GM19455 (cell line): ENCODE data around the gene NAA10.
"Not testable (repeated sequence)": the region's sequence is repeated elsewhere in the genome, so short reads cannot be mapped to it uniquely, and the experiment has no call there.

Source experiments
- ATAC-seq: cut with Tn5 transposase; IDR thresholded peaks from one replicate; pipeline ENCODE4 v1.9.1; 2021; ENCODE audit not compliant: unreplicated experiment

NAA10 gene

DNA sequence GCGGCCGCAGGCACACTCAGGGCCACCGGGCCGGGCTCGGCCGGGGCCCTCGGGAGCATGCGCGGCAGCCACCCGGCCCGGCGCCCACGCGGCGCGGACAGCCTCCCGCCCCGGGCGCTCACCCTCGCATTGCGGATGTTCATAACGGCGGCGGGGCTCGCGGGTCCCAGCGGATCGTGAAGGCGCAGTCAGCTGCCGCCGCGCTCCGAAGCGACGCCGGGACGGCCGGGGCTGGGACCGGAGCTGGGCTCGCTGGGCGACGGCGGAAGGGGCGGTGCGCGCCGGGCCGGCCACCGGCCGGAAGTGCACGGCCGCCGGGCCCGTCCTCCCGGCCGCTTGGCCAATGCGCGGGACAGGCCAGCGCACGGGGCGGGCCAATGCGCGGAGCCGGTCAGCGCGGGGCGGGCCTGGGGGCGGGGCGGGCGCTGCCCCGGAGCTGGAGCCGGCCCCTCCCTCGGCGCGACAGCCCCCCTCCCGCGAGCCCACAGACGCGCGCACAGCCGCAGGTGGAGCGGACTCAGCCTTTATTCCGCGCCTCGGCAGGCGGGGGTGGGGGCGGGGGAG is at the start of gene NAA10:
Gene NAA10, minus strand, starts transcription at position 276 of the 564 bp plus-strand sequence. Its CDS starts 133 bp downstream, at position 143.
- peak; percentile 68 for ATAC-seq

- ATAC-seq = no peak
Observed at GRCh38 chrX:153983321-153983801, 48.5 kb upstream of the NAA10 start.

DNA sequence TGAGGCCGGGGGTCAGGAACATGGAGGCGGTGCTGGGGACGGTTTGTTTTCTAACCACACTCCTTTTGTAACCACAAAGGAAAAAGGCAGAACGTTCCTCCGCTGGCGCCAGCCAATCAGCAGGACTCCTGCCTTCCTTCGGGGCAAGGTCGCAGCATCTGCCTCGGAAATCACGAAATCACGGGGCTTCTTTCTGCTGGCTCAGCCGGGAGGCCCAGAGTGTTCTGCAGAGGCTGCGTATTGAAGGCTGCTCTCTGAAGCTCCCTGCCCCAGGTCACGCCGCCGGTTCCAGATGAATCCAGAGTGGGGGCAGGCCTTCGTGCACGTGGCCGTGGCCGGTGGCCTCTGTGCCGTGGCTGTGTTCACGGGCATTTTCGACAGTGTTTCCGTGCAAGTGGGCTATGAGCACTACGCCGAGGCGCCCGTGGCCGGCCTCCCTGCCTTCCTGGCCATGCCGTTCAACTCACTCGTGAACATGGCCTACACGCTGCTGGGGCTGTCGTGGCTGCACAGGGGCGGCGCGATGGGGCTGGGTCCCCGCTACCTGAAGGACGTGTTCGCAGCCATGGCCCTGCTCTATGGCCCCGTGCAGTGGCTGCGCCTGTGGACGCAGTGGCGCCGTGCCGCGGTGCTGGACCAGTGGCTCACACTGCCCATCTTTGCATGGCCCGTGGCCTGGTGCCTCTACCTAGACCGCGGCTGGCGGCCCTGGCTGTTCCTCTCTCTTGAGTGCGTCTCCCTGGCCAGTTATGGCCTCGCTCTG is 47.1 kb upstream of the NAA10 start:
- ATAC-seq = no peak

DNA sequence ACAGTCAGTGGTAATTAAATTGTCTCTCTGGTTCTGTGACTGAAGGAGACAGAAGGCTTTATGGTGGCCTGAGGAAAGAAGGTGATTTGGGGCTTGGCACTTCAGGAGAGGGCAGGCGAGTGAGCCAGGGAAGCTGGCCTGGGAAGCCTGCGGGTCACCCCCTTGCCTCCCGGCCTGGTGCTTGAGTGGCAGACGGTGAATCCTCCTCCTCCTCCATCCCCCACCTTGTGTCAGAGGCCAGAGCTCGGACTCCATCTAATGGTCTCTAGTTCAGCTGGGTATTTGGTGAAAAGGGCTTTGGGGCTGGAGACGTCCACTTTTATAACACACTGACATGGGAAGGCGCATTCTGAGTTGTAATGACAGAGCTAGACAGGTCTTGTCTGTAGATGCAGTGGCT is 46.4 kb upstream of the NAA10 start:
- ATAC-seq = no peak

DNA sequence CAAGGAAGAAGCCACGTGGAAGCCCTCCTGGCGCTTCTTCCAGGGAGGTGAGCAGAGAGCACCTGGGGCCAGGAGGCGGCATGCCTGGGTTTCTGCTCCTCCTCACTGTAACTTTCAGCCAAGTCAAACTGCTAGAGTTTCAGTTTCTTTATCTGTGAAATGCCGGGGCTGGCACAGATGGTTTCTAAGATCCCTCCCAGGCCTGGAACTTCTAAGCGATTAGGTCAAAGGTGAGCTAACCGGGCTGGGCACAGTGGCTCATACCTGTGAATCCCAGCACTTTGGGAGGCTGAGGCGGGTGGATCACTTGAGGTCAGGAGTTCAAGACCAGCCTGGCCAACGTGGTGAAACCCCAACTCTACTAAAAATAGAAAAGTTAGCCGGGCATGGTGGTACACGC is 45.6 kb upstream of the NAA10 start:
- not testable (repeated sequence) for ATAC-seq

- ATAC-seq = no peak
Observed at GRCh38 chrX:153974726-153975286, 40.0 kb upstream of the NAA10 start.

DNA sequence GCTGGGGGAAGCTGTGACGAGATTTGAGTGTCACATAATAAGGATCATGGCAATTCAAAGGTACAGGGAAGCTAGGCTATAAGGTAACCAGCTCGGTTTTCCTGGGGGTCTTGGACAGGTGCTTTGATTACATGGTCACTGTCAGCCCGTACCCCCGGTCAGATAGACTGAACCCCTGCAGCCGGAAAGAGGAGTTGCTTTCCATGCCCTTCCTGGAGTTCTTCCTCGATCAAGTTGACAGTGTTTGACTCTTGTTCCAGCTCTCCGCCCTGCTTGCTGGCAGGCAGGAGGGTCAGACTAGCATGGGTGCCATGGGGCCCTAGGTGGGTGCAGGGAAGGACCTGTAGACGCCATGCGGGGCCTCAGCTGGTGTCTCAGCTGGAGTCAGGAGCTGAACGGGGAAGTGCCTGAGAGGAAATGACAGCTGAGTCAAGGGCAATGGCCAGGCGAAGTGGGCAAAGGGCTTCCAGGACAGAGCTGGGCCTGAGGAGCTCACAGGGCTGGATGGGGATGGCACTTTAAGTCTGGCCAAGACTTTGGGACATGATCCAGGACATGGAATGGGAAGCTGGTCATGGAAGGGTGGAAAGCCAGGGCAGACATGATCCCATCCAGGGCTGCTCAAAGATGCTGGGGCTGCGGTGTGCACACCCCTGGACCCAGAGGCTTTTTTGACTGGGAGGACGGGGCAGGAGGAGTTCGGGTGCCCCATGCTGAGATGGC is 39.3 kb upstream of the NAA10 start:
- ATAC-seq = no peak

DNA sequence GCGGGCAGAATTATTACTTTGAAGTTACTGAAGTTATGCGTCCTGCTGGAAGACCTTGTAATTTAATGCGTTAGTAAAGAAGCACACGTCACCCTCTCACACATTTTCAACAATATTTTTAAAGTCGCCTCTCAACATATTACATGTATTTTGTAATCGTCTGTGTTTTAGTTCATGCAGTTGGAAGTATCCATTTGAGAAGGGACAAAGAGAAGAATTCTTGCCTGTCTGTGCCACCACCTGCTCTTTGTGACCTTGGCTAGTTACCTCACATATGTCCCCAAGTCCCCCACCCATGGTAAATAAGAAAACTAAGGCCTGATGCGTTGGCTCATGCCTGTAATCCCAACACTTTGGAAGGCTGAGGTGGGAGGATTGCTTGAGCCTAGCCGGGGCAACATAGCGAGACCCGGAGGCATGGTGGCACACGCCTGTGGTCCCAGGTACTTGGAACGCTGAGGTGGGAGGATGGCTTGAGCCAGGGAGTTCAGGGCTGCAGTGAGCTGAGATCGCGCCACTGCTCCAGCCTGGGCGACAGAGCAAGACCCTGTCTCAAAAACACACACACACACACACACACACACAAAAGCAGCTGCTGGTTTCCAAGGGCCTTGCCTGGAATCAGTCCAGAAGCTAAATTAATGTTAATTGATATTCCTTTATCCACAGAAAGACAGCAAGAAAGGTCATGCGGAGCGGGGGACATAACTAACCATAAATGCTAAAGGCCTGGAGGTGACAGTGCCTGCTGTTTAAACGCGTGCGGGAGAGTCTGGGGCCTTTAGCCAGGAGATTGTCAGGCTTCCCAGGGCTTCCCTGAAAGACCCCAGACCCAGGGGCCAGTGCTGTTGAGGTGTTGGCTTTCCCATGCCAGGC is 38.5 kb upstream of the NAA10 start:
- ATAC-seq = no peak

GRCh38 chrX:153972368-153973126 is 37.7 kb upstream of the NAA10 start, which contains the start of gene TMEM187:
Gene TMEM187, plus strand, starts transcription at chrX:153972754. Its CDS starts 9,309 bp downstream, at chrX:153982063.
- peak; percentile 38 for ATAC-seq

DNA sequence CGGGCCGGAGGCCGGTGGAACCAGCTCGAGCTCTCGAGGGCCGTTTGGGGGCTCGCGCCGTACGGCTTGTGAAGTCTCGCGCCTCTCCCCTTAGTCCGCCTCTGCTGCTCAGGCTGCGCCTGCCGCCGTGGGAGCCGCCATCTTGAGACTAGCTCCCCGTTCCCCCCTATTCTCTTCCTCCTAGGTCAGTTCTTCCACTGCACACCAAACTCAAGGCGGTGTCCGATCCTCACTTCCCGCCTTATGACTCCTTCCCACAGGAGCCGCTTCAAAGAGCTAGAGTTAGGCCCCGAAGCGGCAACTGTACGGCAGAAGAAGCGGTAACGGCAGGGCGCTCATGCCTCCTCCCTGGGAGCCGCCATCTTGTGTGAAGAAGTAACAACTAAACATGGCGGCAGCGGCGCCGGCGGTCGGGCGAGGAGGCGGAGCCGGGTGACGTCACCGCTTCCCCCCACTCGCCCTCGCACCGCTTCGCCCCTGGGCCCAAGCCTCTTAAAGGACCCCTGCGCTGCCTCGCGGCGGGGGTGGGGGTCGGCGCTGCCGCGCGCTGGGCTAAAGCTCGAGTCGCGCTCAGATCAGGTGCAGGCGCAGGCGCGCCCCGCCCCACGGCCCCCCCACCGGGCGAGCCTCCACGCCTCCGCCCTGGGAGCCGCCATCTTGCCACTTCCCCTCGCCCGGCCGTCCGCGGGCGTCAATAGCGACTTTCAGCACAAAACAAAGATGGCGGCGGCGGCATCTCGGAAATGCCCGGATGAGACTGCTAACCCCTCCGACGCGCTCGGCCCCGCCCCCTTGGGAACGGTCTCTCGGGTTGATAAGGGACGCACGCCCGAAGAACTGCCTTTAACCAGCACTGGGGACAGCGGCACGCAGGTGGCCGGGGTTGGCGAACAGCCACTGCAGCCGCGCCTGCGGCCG is 36.9 kb upstream of the NAA10 start, which contains the start of gene HCFC1:
Gene HCFC1, minus strand, starts transcription at position 369 of the 918 bp plus-strand sequence. CDS start 978 bp downstream, outside the sequence.
- ATAC-seq = peak; percentile 45

DNA sequence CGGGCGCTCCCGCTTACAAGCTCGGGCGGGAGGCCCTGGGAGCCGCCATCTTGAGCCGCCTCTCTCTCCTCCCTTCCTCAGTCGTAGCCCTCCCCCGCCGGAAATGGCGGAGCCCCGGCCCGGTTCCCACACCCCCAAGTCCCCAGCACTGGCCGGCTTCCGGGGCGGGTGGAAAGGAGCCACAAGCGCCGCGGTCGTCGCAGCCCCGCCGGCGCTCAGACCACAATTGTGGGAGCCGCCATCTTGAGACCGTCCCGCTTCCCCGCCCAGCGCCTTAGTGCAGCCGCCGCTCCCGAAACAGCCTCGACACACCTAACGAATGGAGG is 36.2 kb upstream of the NAA10 start:
- ATAC-seq = peak; percentile 37

GRCh38 chrX:153970357-153971123 is 35.7 kb upstream of the NAA10 start:
- no peak for ATAC-seq

GRCh38 chrX:153969904-153970356 is 35.1 kb upstream of the NAA10 start:
- no peak for ATAC-seq

DNA sequence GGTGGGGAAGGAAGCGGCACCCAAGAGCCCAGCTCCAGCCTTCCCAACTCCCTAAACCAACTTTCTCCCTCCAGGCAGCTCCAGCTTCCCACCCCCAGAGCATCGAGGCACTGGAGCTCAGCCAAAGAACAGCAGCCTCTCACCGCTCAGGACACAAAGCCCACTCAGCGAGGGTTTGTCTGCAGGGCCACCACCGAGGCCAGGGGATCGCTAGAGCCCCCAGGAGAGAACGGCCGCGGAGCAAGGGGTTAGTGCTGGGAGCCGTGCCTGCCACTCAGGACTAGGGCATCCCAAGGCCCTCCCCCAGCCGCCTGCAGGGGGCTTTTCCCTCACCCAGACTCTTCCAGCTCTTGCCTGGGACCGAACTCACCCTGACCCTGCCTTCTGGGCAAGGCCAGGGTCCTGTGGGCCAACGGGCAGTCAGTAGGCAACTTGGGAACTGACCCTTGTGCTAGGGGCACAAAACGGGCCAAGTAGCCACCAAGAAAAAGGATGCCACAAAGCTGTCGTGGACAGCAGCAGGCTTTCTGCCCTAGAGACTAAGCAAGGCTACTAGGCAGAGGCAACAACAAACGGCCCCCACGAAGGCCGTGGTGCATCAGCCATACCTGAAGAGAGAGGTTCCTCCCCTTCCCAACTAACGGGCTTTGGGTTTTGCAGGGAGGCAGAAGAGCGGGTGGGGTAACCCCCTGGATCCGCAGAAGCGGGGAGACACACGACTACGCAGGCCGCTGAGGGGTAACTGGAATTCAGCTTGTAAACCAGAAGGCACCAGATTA is 34.5 kb upstream of the NAA10 start:
- no peak for ATAC-seq

GRCh38 chrX:153968754-153969124 is 33.9 kb upstream of the NAA10 start:
- no peak for ATAC-seq

GRCh38 chrX:153968255-153968654 is 33.4 kb upstream of the NAA10 start:
- ATAC-seq = no peak
